GM21529 (cell line): ENCODE measurements around the gene ALLC.

ENCODE experiments used
- ATAC-seq: cut with Tn5 transposase; IDR thresholded peaks from one replicate; pipeline ENCODE4 v1.9.1; 2021; ENCODE audit not compliant: unreplicated experiment

The ALLC gene

GRCh38 chr2:3743951-3744555, 86.1 kb downstream of the ALLC start:
- no peak for ATAC-seq

GRCh38 chr2:3745920-3746319, 87.9 kb downstream of the ALLC start:
- ATAC-seq: no peak

DNA sequence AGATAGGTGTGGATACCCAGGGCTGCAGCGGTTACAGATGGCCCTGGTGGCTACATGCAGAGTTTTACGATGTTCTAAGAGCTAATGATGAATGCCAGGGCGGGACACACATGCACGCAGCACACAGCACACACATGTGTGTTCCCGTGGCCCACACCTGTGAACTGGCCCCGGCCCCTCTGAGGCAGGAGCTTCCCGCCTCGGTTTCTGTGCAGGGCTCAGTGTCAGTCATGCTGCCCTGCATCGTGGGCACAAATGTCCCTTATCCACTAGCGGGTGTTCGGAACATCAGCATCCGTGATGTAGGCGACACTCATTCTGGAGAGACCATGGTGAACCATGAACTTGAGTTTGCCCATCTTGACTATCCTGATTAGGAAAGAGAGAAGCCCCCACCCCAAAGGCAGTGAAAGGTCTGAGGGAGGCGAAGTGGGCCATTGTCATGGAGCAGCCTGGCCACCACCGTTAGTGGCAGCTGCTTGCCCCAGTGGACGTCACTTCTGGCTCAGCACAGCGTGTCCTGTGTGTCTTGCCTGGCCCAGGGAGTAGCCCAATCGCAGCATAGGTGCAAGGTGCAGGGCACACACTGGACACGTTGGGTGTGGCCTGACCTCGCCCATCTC, 89.1 kb downstream of the ALLC start:
- no peak for ATAC-seq

GRCh38 chr2:3747826-3748225, 89.8 kb downstream of the ALLC start:
- no peak for ATAC-seq

- ATAC-seq: no peak
These were observed 91.2 kb downstream of the ALLC start for GRCh38 chr2:3749201-3749600.

DNA sequence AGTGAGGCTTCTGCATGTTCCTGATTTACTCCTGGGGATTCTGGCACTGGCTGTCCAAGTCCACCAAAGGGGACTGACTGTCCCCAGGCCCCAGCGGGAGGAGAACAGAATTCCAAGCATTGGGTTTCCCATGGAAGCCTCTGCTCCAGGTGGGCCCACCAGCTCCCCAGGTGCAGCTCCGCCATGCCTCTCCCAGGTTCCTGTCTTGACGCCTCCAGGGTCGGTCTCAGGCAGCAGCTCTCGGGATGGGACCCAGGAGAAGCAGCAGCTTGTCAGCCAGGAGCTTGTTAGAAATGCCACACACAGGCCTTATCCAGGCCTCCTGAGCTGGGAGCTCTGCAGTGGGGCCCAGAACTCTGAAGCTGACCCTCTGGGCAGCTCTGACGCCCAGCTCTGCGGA, 93.3 kb downstream of the ALLC start:
- no peak for ATAC-seq

DNA sequence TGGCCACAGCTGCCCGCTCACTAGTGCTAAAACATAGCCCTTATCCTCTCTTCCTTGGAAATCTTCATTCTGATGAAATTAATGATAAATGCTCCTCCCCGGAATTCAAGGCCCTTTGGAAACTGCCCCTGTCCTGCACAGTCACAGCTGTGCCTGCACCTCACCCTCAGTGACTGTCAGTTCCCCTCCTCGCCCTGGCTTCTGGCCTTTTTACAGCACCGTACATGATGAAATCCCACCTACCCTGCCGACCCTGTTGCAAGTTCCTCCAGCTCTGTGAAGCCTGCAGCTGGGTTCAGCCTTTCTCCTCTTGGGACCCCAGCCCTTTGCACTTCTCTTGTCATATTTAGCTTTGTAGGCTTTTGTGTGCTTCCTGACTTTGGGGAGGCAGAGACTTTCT, 93.8 kb downstream of the ALLC start:
- ATAC-seq: no peak
